Neural cell (in vitro differentiated cells): Measurements from ENCODE around the gene HOXA5. TPM values are rescaled to one million over a fixed set of nuclear protein-coding genes. Genes with fewer than 3 reads are reported as not detected.
A peak's percentile ranks its signal among the peaks of the same experiment; 100 is the strongest.

Experiments used
- H2AFZ ChIP-seq: fragments of 200-600, 300-800 bp; sonication (generic), shearing (Covaris generic); 2 replicates; pipeline ENCODE4 v1.6.0; 2014; ENCODE audit warnings: low read depth, mild to moderate bottlenecking, antibody characterized with exemption, low read length, moderate library complexity
- H3F3A ChIP-seq: fragments of 200-600 bp; shearing (Covaris generic); 2 replicates; pipeline ENCODE4 v1.6.1; 2016; ENCODE audit warnings: mild to moderate bottlenecking, moderate library complexity, mixed read lengths, antibody characterized with exemption, low read length; ENCODE audit not compliant: insufficient read depth, poor library complexity, severe bottlenecking
- H3K27ac ChIP-seq: fragments of 200-600, 300-800 bp; sonication (generic), shearing (Covaris generic); 2 replicates; pipeline ENCODE4 v1.5.1; 2014; ENCODE audit warnings: mild to moderate bottlenecking, low read length, moderate library complexity
- H3K27me3 ChIP-seq: fragments of 300-800, 200-600 bp; sonication (generic), shearing (Covaris generic); 2 replicates; pipeline ENCODE4 v1.6.0; 2014; ENCODE audit warnings: mild to moderate bottlenecking, low read depth, low read length, moderate library complexity; ENCODE audit not compliant: insufficient read depth
- H3K36me3 ChIP-seq: fragments of 300-800, 200-600 bp; sonication (generic), shearing (Covaris generic); 2 replicates; pipeline ENCODE4 v1.5.1; 2014; ENCODE audit warnings: mild to moderate bottlenecking, antibody characterized with exemption, low read length, moderate library complexity; ENCODE audit not compliant: insufficient read depth
- H3K4me2 ChIP-seq: fragments of 300-800, 200-600 bp; sonication (generic), shearing (Covaris generic); 2 replicates; pipeline ENCODE4 v1.6.0; 2014; ENCODE audit warnings: mild to moderate bottlenecking, low read length
- H3K4me3 ChIP-seq: fragments of 300-800, 200-600 bp; sonication (generic), shearing (Covaris generic); 2 replicates; pipeline ENCODE4 v1.5.1; 2014; ENCODE audit warnings: mild to moderate bottlenecking, low read length, moderate library complexity
- H3K79me2 ChIP-seq: fragments of 200-600 bp; shearing (Covaris generic); replicated peaks from 2 replicates; pipeline ENCODE4 v1.6.0; 2014; ENCODE audit warnings: mild to moderate bottlenecking, low read length, moderate library complexity; ENCODE audit not compliant: insufficient read depth
- H3K9ac ChIP-seq: fragments of 300-800, 200-600 bp; sonication (generic), shearing (Covaris generic); 2 replicates; pipeline ENCODE4 v1.6.1; 2016; ENCODE audit warnings: mild to moderate bottlenecking, low read length, mixed read lengths
- H3K9me2 ChIP-seq: fragments of 200-600 bp; shearing (Covaris generic); 2 replicates; pipeline ENCODE4 v1.6.1; 2016; ENCODE audit warnings: mild to moderate bottlenecking, low read length, mixed read lengths; ENCODE audit not compliant: insufficient read depth
- H3K9me3 ChIP-seq: fragments of 200-600, 300-800 bp; sonication (generic), shearing (Covaris generic); 2 replicates; pipeline ENCODE4 v1.6.1; 2016; ENCODE audit warnings: mild to moderate bottlenecking, mixed run types, low read length, moderate library complexity, mixed read lengths
- H4K20me1 ChIP-seq: fragments of 200-600 bp; shearing (Covaris generic); 2 replicates; pipeline ENCODE4 v1.6.1; 2016; ENCODE audit warnings: mild to moderate bottlenecking, mixed run types; ENCODE audit not compliant: insufficient read depth
- CTCF ChIP-seq: fragments of 450-650 bp; IDR thresholded peaks from 2 replicates; pipeline ENCODE4 v1.5.1; 2014; ENCODE audit warnings: antibody characterized with exemption, mild to moderate bottlenecking, moderate library complexity; ENCODE audit not compliant: poor library complexity, severe bottlenecking
- EP300 ChIP-seq: fragments of 450-650 bp; conservative IDR thresholded peaks from 2 replicates; pipeline ENCODE4 v1.6.1; 2014; ENCODE audit warnings: antibody characterized with exemption, mild to moderate bottlenecking, moderate library complexity; ENCODE audit not compliant: poor library complexity, severe bottlenecking
- EZH2 ChIP-seq: fragments of 200-600, 300-800 bp; shearing (Covaris generic), sonication (generic); IDR thresholded peaks from 2 replicates; pipeline ENCODE4 v1.6.1; 2014; ENCODE audit warnings: antibody characterized with exemption, low read length, borderline replicate concordance, mild to moderate bottlenecking; ENCODE audit not compliant: insufficient read depth, poor library complexity, severe bottlenecking
- MXI1 ChIP-seq: fragments of 450-650 bp; conservative IDR thresholded peaks from 2 replicates; pipeline ENCODE4 v1.6.1; 2014; ENCODE audit warnings: antibody characterized with exemption, mild to moderate bottlenecking; ENCODE audit not compliant: poor library complexity, severe bottlenecking
- POLR2AphosphoS5 ChIP-seq: IDR thresholded peaks from 2 replicates; pipeline ENCODE4 v1.6.1; 2012
- RAD21 ChIP-seq: fragments of 450-650 bp; conservative IDR thresholded peaks from 2 replicates; pipeline ENCODE4 v1.6.1; 2014; ENCODE audit warnings: antibody characterized with exemption, mild to moderate bottlenecking, moderate library complexity
- REST ChIP-seq: IDR thresholded peaks from 2 replicates; pipeline ENCODE4 v1.6.1; 2012; ENCODE audit warnings: borderline replicate concordance
- SMC3 ChIP-seq: fragments of 450-650 bp; conservative IDR thresholded peaks from 2 replicates; pipeline ENCODE4 v1.6.1; 2014; ENCODE audit warnings: antibody characterized with exemption, mild to moderate bottlenecking, moderate library complexity; ENCODE audit not compliant: poor library complexity
- TAF1 ChIP-seq: IDR thresholded peaks from 2 replicates; pipeline ENCODE4 v1.6.1; 2012; ENCODE audit warnings: low read depth
- polyA plus RNA-seq: library from polyadenylated mRNA; depleted of rRNA; stranded (reverse); fragments of >200 nt; gene quantifications from 2 replicates; pipeline ENCODE4 v1.2.3, GENCODE V29; 2014

HOXA5 gene
- polyA plus RNA-seq, 1 donor from 2014 or later: not detected

DNA sequence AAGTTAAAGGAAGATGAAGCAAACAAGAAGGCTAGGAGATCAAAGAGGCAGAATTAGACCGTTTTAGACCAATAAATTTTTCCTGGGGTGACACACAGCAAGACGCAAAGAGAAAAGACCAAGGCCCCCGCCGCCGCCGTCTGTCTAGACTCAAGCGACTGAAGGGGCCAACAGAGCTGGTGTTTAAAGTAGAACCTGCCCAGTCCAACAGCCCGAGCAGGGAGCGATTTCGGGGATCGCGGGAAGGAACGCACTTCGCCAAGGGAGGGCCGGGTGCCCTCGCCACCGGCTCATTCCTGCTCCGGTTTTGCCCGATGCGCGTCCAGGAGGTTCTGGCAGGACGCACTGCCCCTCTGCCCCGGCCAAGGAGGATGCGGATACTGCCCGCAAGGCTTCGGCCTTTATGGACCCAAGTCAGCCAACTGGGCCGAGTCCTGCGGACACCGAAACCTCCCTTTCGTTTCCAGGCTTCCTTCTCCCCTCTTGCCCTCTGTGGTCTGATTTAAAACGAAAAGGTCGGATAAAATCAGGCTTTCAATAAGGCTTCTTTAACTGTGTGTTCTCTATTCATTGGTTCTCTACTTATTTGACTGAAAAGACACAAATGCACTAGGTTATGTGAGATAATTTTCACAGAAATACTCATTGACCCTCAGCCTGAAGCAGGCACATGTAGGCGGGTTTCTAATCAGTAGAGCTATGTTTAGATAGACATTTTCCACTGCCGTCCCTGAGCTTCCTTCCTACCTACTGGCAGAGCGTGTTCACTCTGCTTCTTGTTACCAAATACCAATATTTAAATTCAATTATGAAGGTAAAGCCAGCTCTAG lies 15.2 kb upstream of the HOXA5 start:
- Histone ChIP-seq H3K9me2 (no peaks in the 10 kb centered on the region), H2AFZ (no peak overlapping the region), H3K36me3 (no peaks in the 10 kb centered on the region), H3K4me2 (no peak overlapping the region), H3K4me3 (no peak overlapping the region), H3K79me2 (no peaks in the 10 kb centered on the region), H3K27me3 (peaks cover 99% of the 10 kb centered on the region), H3F3A (no peaks in the 10 kb centered on the region), H3K9me3 (peaks cover 29% of the 10 kb centered on the region), H3K27ac (no peak overlapping the region), H3K9ac (no peak overlapping the region), H4K20me1 (no peaks in the 10 kb centered on the region)
- peak; percentile 5 for TF ChIP-seq POLR2AphosphoS5
- no peak for TF ChIP-seq EZH2
- no peak for TF ChIP-seq SMC3
- TF ChIP-seq MXI1: no peak

- peaks cover 99% of the 10 kb centered on the region for H3K27me3 ChIP-seq
- H3K4me2 ChIP-seq: no peak overlapping the region
- no peak overlapping the region for H3K4me3 ChIP-seq
- H2AFZ ChIP-seq: no peak overlapping the region
- peaks cover 29% of the 10 kb centered on the region for H3K9me3 ChIP-seq
- H3K79me2 ChIP-seq: no peaks in the 10 kb centered on the region
- H3F3A ChIP-seq: no peaks in the 10 kb centered on the region
- no peak overlapping the region for H3K27ac ChIP-seq
- H3K9ac ChIP-seq: no peak overlapping the region
- no peaks in the 10 kb centered on the region for H3K9me2 ChIP-seq
- H3K36me3 ChIP-seq: no peaks in the 10 kb centered on the region
- TF ChIP-seq REST (no peak), EZH2 (no peak), TAF1 (no peak), POLR2AphosphoS5 (no peak), EP300 (no peak), MXI1 (no peak), SMC3 (no peak), RAD21 (no peak), CTCF (no peak)
- no peaks in the 10 kb centered on the region for H4K20me1 ChIP-seq
Observed at GRCh38 chr7:27157702-27158431, 14.4 kb upstream of the HOXA5 start.
